ENCODE data around the gene ANGPTL2. TPM values are rescaled to one million over a fixed set of nuclear protein-coding genes. Genes with fewer than 3 reads are reported as not detected.

ANGPTL2 gene
- total RNA-seq, 1 donor from 2014 or later, result 16.6 TPM

DNA sequence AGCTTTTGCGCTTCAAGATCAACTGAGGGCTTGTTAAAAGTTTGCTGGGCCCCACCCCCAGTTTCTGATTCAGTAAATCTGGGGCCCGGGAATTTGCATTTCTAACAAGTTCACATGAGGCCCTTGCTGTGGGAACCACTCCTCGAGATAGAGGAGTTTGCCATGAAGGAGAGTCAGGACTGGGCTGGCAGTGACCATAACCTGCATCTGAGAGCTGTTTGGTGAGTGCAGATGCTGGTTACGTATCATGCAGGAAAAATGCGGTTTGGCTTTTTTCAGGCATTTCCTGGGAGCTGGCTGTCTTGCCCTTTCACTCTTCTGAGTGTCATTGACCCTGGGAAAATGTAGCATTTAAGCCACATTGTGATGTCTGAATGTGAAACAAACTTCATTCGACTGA, 9.4 kb upstream of the ANGPTL2 start:
- no peak for DNase-seq (ENCODE audit: low spot score in 2 of 2, unreplicated experiment in 2 of 2)
- no peaks in the 10 kb centered on the region for H3K9me3 Mint-ChIP-seq
- no peak overlapping the region for H3K4me3 Mint-ChIP-seq
- no peaks in the 10 kb centered on the region for H3K27me3 Mint-ChIP-seq (ENCODE audit: low read depth)
- no peaks in the 10 kb centered on the region for H3K36me3 Mint-ChIP-seq
- no peak overlapping the region for H3K27ac Mint-ChIP-seq
- TF ChIP-seq, protein P1, sequence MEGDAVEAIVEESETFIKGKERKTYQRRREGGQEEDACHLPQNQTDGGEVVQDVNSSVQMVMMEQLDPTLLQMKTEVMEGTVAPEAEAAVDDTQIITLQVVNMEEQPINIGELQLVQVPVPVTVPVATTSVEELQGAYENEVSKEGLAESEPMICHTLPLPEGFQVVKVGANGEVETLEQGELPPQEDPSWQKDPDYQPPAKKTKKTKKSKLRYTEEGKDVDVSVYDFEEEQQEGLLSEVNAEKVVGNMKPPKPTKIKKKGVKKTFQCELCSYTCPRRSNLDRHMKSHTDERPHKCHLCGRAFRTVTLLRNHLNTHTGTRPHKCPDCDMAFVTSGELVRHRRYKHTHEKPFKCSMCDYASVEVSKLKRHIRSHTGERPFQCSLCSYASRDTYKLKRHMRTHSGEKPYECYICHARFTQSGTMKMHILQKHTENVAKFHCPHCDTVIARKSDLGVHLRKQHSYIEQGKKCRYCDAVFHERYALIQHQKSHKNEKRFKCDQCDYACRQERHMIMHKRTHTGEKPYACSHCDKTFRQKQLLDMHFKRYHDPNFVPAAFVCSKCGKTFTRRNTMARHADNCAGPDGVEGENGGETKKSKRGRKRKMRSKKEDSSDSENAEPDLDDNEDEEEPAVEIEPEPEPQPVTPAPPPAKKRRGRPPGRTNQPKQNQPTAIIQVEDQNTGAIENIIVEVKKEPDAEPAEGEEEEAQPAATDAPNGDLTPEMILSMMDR (IDR thresholded peaks at IDR 0.05; ENCODE audit: unreplicated experiment), result no peak
- H3K4me1 Mint-ChIP-seq, result peaks cover 9% of the 10 kb centered on the region

DNA sequence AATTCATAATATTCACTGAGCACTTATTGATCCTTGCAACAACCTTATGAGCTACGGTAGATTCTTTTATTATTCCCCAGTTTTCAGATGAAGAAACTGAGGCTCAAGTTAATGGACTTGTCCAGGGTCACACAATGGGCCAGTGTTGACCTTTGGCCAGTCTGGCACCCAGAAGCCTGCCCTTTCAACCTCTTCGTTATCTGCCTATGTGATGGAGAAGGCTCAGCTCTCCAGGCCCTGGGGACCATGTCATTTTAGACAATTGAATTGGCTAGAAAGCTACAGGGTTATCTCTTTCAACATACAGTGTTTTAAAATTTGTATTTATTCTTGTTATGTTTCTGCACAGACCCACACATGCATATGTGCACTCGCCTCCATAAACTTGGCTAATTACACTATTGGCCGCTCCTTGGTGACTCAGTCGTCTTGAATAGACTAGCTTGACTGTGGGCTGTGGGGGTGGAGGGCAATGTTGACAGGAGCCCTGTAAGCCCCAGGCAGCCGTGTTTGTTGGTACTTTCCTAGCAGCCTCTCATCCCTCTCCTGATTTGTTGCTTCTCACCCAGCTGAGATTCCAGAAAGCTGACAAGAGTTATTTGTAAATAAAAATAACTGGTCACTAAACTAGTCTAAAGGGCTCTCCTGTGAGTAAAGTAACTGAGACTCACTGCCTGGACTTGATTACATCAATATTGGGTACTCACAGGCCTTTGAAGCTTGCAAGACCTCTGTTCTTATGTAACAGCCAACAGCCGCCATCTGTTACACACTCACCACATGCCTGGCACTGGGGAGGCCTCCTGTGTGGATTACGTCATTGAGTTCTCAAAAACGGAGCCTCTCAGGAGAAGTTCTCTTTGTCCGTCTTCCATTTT, 8.5 kb upstream of the ANGPTL2 start:
- Mint-ChIP-seq H3K27me3 (ENCODE audit: low read depth) (no peaks in the 10 kb centered on the region), H3K9me3 (no peaks in the 10 kb centered on the region), H3K36me3 (no peaks in the 10 kb centered on the region), H3K4me3 (no peak overlapping the region), H3K4me1 (peaks cover 9% of the 10 kb centered on the region), H3K27ac (no peak overlapping the region)
- DNase-seq (ENCODE audit: low spot score in 2 of 2, unreplicated experiment in 2 of 2), result no peak
- TF ChIP-seq, protein P1 (IDR thresholded peaks at IDR 0.05; ENCODE audit: unreplicated experiment), result no peak

GRCh38 chr9:127130235-127130634, 7.8 kb upstream of the ANGPTL2 start:
- TF ChIP-seq, protein P1 (IDR thresholded peaks at IDR 0.05; ENCODE audit: unreplicated experiment), result no peak
- Mint-ChIP-seq H3K27ac (no peak overlapping the region), H3K4me3 (no peak overlapping the region), H3K36me3 (no peaks in the 10 kb centered on the region), H3K27me3 (ENCODE audit: low read depth) (no peaks in the 10 kb centered on the region), H3K4me1 (peaks cover 9% of the 10 kb centered on the region), H3K9me3 (no peaks in the 10 kb centered on the region)
- no peak for DNase-seq (ENCODE audit: low spot score in 2 of 2, unreplicated experiment in 2 of 2)

- Mint-ChIP-seq H3K4me3 (no peak overlapping the region), H3K9me3 (no peaks in the 10 kb centered on the region), H3K4me1 (peaks cover 9% of the 10 kb centered on the region), H3K27ac (no peak overlapping the region), H3K27me3 (ENCODE audit: low read depth) (no peaks in the 10 kb centered on the region), H3K36me3 (no peaks in the 10 kb centered on the region)
- TF ChIP-seq, protein P1 (IDR thresholded peaks at IDR 0.05; ENCODE audit: unreplicated experiment), result no peak
- DNase-seq (ENCODE audit: low spot score in 2 of 2, unreplicated experiment in 2 of 2), result no peak
Observed at GRCh38 chr9:127129718-127130085, 7.3 kb upstream of the ANGPTL2 start.

GRCh38 chr9:127129073-127129717, 6.8 kb upstream of the ANGPTL2 start:
- H3K4me3 Mint-ChIP-seq, result no peak overlapping the region
- no peak for DNase-seq (ENCODE audit: low spot score in 2 of 2, unreplicated experiment in 2 of 2)
- no peaks in the 10 kb centered on the region for H3K36me3 Mint-ChIP-seq

More at GRCh38 chr9:127129073-127129717, 6.8 kb upstream of the ANGPTL2 start:
- H3K4me1 Mint-ChIP-seq, result peaks cover 9% of the 10 kb centered on the region
- TF ChIP-seq, protein P1 (IDR thresholded peaks at IDR 0.05; ENCODE audit: unreplicated experiment), result no peak
- no peaks in the 10 kb centered on the region for H3K9me3 Mint-ChIP-seq
- no peaks in the 10 kb centered on the region for H3K27me3 Mint-ChIP-seq (ENCODE audit: low read depth)
- H3K27ac Mint-ChIP-seq, result no peak overlapping the region

Data from mesothelial cell of epicardium (in vitro differentiated cells).